Endothelial cell of umbilical vein (primary cell): ENCODE data around the gene PGRMC2. TPM values are rescaled to one million over a fixed set of nuclear protein-coding genes. Genes with fewer than 3 reads are reported as not detected.

Source experiments
- BruUV-seq: library from RNA; stranded (reverse); fragments of 400-500 nt; replicated peaks from 2 replicates; lab custom pipeline; 2021; lab: Mats Ljungman, UMichigan
- CTCF ChIA-PET: fragments of 300-600, 350-600 bp; sonication (Branson Sonifier 250); formaldehyde crosslinking; loops from one replicate; lab custom pipeline; 2021; ENCODE audit warnings: antibody characterized with exemption, inconsistent platforms; lab: Charles Lee
- POLR2A ChIA-PET: fragments of 300-600, 350-600 bp; sonication (Branson Sonifier 250); formaldehyde crosslinking; loops from one replicate; lab custom pipeline; 2021; ENCODE audit warnings: antibody characterized with exemption, inconsistent platforms; lab: Charles Lee
- DNase-seq: peaks from one replicate; pipeline ENCODE4 v3.0.0-alpha.2; 2011; ENCODE audit warnings: low read depth, low spot score
- FAIRE-seq: peaks from 2 replicates; lab custom pipeline; 2011; peaks lifted over from hg19 to GRCh38; lab: Jason Lieb, UNC
- H2AFZ ChIP-seq: 2 replicates; pipeline ENCODE4 v1.6.0; 2012; ENCODE audit warnings: low read depth, low read length, control low read depth, inconsistent platforms
- H3K27ac ChIP-seq: 2 replicates; pipeline ENCODE4 v1.5.1; 2011; ENCODE audit warnings: low read depth, mild to moderate bottlenecking, control low read depth, low read length, moderate library complexity; ENCODE audit not compliant: insufficient read depth
- H3K27me3 ChIP-seq, 2 experiments: 2 replicates each; pipeline versions ENCODE4 v1.6.0 to v1.6.1; 2011; ENCODE audit warnings: low read length in 2 of 2, mixed read lengths in 1 of 2; ENCODE audit not compliant: control insufficient read depth in 2 of 2, insufficient read depth in 2 of 2
- H3K36me3 ChIP-seq, 2 experiments: 2 replicates in 1 of 2; 3 replicates in 1 of 2; pipeline ENCODE4 v1.5.1; 2011; ENCODE audit warnings: low read length in 2 of 2, mild to moderate bottlenecking in 1 of 2, moderate library complexity in 1 of 2; ENCODE audit not compliant: control insufficient read depth in 2 of 2, insufficient read depth in 2 of 2; ENCODE audit errors: extremely low read depth in 1 of 2
- H3K4me1 ChIP-seq: 3 replicates; pipeline ENCODE4 v1.5.1; 2011; ENCODE audit warnings: mild to moderate bottlenecking, low read length; ENCODE audit not compliant: control insufficient read depth, insufficient read depth; ENCODE audit errors: extremely low read depth
- H3K4me2 ChIP-seq: 2 replicates; pipeline ENCODE4 v1.6.1; 2011; ENCODE audit warnings: low read length, control low read depth, mixed read lengths; ENCODE audit not compliant: insufficient read depth
- H3K4me3 ChIP-seq, 3 experiments: fragments of 200-600 bp in 1 of 3; sonication (generic), shearing (Covaris generic) in 1 of 3; replicated peaks in 1 of 3; 2 replicates each; pipeline ENCODE4 v1.5.1; 2011 to 2016; ENCODE audit warnings: control low read depth in 3 of 3, low read length in 3 of 3, mild to moderate bottlenecking in 2 of 3, inconsistent platforms in 1 of 3, low read depth in 1 of 3, moderate library complexity in 1 of 3; ENCODE audit not compliant: insufficient read depth in 1 of 3
- H3K79me2 ChIP-seq: 2 replicates; pipeline ENCODE4 v1.6.0; 2012; ENCODE audit warnings: low read length, inconsistent platforms; ENCODE audit not compliant: control insufficient read depth, insufficient read depth
- H3K9ac ChIP-seq: replicated peaks from 2 replicates; pipeline ENCODE3; 2011; ENCODE audit warnings: low read length, control low read depth; ENCODE audit not compliant: insufficient read depth; ENCODE audit errors: extremely low read depth
- H3K9me1 ChIP-seq: replicated peaks from 3 replicates; pipeline ENCODE4 v1.6.0; 2011; ENCODE audit warnings: mild to moderate bottlenecking, low read length; ENCODE audit not compliant: control insufficient read depth, insufficient read depth; ENCODE audit errors: extremely low read depth
- H3K9me3 ChIP-seq: replicated peaks from 2 replicates; pipeline ENCODE4 v1.5.1; 2012; ENCODE audit warnings: low read length, inconsistent platforms; ENCODE audit not compliant: control insufficient read depth, insufficient read depth
- H4K20me1 ChIP-seq: replicated peaks from 2 replicates; pipeline ENCODE3; 2011; ENCODE audit warnings: mild to moderate bottlenecking, low read length; ENCODE audit not compliant: control insufficient read depth, insufficient read depth; ENCODE audit errors: extremely low read depth
- EZH2 ChIP-seq: IDR thresholded peaks from 2 replicates; pipeline ENCODE4 v1.6.1; 2012; ENCODE audit warnings: borderline replicate concordance, low read depth, mild to moderate bottlenecking, moderate library complexity, low read length, inconsistent platforms; ENCODE audit not compliant: severe bottlenecking
- FOS ChIP-seq: IDR thresholded peaks from 2 replicates; pipeline ENCODE4 v1.6.1; 2011; ENCODE audit warnings: mild to moderate bottlenecking, low read length, moderate library complexity, borderline replicate concordance; ENCODE audit not compliant: insufficient read depth
- GATA2 ChIP-seq: IDR thresholded peaks from 2 replicates; pipeline ENCODE4 v1.7.0; 2011; ENCODE audit warnings: low read depth, mild to moderate bottlenecking, moderate library complexity, mixed read lengths, low read length; ENCODE audit not compliant: insufficient read length, insufficient read depth
- JUN ChIP-seq: IDR thresholded peaks from 2 replicates; pipeline ENCODE4 v1.6.1; 2011; ENCODE audit warnings: borderline replicate concordance, low read depth; ENCODE audit not compliant: insufficient read length, insufficient read depth
- MYC ChIP-seq: IDR thresholded peaks from one replicate; pipeline ENCODE4 v1.6.1; 2011; ENCODE audit warnings: mild to moderate bottlenecking, low read depth, low read length
- POLR2A ChIP-seq: IDR thresholded peaks from 2 replicates; pipeline ENCODE4 v1.6.1; 2012; ENCODE audit warnings: low read depth, mild to moderate bottlenecking, control low read depth, low read length
- POLR2AphosphoS5 ChIP-seq: IDR thresholded peaks from 2 replicates; pipeline ENCODE4 v1.6.1; 2012; ENCODE audit warnings: low read depth, mild to moderate bottlenecking, control low read depth, low read length, moderate library complexity; ENCODE audit not compliant: insufficient read depth
- dilution Hi-C: fragments of 300-500 bp; cut with MboI; formaldehyde crosslinking; loops from one replicate; pipeline ENCODE4 v1.15.0; 2019; ENCODE audit warnings: low sequenced_read_pairs; ENCODE audit not compliant: extremely low pct_ligation_motif_present
- intact Hi-C: fragments of 100-400 bp; cut with micrococcal nuclease; formaldehyde crosslinking; loops from one replicate; pipeline ENCODE4 v1.10.0; 2022
- polyA plus RNA-seq, 4 experiments: library from polyadenylated mRNA; depleted of rRNA in 3 of 4; stranded (reverse) in 3 of 4; unstranded in 1 of 4; fragments of >200 nt; gene quantifications; 2 replicates each; pipeline versions ENCODE4 v1.2.1 to v1.2.3, GENCODE V29; 2011 to 2012; ENCODE audit warnings: missing spikeins in 1 of 4
- total RNA-seq: library from RNA; stranded (reverse); gene quantifications from 2 replicates; pipeline ENCODE4 v1.2.3, GENCODE V29; 2021
- TF ChIP-seq, protein P1 (sequence below), 2 donors: IDR thresholded peaks; 1 replicate in 1 of 2; 2 replicates in 1 of 2; pipeline ENCODE4 v1.5.1; 2011; ENCODE audit warnings: low read length in 2 of 2, mild to moderate bottlenecking in 2 of 2, moderate library complexity in 2 of 2, control low read depth in 1 of 2, inconsistent platforms in 1 of 2, low read depth in 1 of 2; ENCODE audit not compliant: insufficient read depth in 1 of 2; ENCODE audit errors: extremely low read depth in 1 of 2
- TF ChIP-seq, protein P2 (sequence below): IDR thresholded peaks from 2 replicates; pipeline ENCODE4 v1.6.1; 2011; ENCODE audit not compliant: insufficient read depth, insufficient read length

The PGRMC2 gene
- total and polyA plus RNA-seq, 2 donors (not counting 3 experiments of a cell fraction or from before 2014, with no cell fraction given), result 10.1 to 63.4 TPM

DNA sequence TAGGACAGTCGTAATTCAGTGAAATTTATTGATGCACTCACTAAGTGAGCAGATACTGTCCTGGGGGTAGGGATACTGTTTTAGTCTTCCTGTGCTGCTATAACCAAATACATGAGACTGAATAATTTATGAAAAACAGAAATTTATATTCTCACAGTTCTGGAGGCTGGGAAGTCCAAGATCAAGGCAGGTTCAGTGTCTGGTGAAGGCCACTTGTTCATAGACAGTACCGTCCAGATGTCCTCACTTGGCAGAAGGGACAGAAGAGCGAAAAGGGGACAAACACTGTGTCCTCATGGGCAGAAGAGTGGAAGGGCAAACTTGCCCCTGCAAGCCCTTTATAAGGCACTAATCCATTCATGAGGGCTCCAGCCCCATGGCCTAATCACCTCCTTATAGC, 45.6 kb downstream of the PGRMC2 start:
- H2AFZ ChIP-seq, result no peak overlapping the region
- H3K4me1 ChIP-seq, result no peaks in the 10 kb centered on the region
- CTCF ChIA-PET, result no interaction called here
- H3K4me2 ChIP-seq, result no peak overlapping the region
- H3K27ac ChIP-seq, result no peak overlapping the region
- BruUV-seq, result no TSS peak
- DNase-seq, result no peak
- TF ChIP-seq FOS (no peak), POLR2A (no peak), MYC (no peak), JUN (no peak), EZH2 (no peak), POLR2AphosphoS5 (no peak), GATA2 (no peak)
- TF ChIP-seq, protein P1, sequence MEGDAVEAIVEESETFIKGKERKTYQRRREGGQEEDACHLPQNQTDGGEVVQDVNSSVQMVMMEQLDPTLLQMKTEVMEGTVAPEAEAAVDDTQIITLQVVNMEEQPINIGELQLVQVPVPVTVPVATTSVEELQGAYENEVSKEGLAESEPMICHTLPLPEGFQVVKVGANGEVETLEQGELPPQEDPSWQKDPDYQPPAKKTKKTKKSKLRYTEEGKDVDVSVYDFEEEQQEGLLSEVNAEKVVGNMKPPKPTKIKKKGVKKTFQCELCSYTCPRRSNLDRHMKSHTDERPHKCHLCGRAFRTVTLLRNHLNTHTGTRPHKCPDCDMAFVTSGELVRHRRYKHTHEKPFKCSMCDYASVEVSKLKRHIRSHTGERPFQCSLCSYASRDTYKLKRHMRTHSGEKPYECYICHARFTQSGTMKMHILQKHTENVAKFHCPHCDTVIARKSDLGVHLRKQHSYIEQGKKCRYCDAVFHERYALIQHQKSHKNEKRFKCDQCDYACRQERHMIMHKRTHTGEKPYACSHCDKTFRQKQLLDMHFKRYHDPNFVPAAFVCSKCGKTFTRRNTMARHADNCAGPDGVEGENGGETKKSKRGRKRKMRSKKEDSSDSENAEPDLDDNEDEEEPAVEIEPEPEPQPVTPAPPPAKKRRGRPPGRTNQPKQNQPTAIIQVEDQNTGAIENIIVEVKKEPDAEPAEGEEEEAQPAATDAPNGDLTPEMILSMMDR (IDR thresholded peaks at IDR 0.05; ENCODE audit: extremely low read depth in 1 of 2, insufficient read depth in 1 of 2, low read depth in 1 of 2, low read length in 2 of 2), result no peak
- TF ChIP-seq, protein P2, sequence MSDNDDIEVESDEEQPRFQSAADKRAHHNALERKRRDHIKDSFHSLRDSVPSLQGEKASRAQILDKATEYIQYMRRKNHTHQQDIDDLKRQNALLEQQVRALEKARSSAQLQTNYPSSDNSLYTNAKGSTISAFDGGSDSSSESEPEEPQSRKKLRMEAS, result no peak
- no peaks in the 10 kb centered on the region for H3K36me3 ChIP-seq
- no peaks in the 10 kb centered on the region for H3K9me1 ChIP-seq
- intact Hi-C loops (no loop called here), dilution Hi-C loops (no loop called here)
- no peaks in the 10 kb centered on the region for H3K79me2 ChIP-seq
- no peaks in the 10 kb centered on the region for H3K27me3 ChIP-seq
- no peak for FAIRE-seq
- no peaks in the 10 kb centered on the region for H4K20me1 ChIP-seq
- H3K9me3 ChIP-seq, result no peaks in the 10 kb centered on the region
- no peak overlapping the region for H3K4me3 ChIP-seq
- no peak overlapping the region for H3K9ac ChIP-seq
- POLR2A ChIA-PET, result no interaction called here
